SK-N-SH (cell line): ENCODE data around the gene ELN. TPM values are rescaled to one million over a fixed set of nuclear protein-coding genes. Genes with fewer than 3 reads are reported as not detected.

Source experiments
- CTCF ChIA-PET: fragments of 300-600, 350-600 bp; formaldehyde crosslinking; extraction: SDS; loops from one replicate; lab custom pipeline; 2021; lab: Yijun Ruan, JAX
- POLR2A ChIA-PET: fragments of 350-600 bp; sonication (Branson Sonifier 250); formaldehyde crosslinking; extraction: SDS; loops from one replicate; lab custom pipeline; 2020; ENCODE audit warnings: antibody characterized with exemption, inconsistent platforms; lab: Yijun Ruan, JAX
- DNase-seq: peaks from one replicate; pipeline ENCODE4 v3.0.0; 2012
- H2AFZ ChIP-seq: fragments of 200-600 bp; sonication (generic); 2 replicates; pipeline ENCODE4 v1.8.1; 2016; ENCODE audit warnings: antibody characterized with exemption, mild to moderate bottlenecking, low read depth
- H3F3A ChIP-seq: fragments of 200-600 bp; sonication (generic); replicated peaks from 2 replicates; pipeline ENCODE3; 2016; ENCODE audit warnings: antibody characterized with exemption, mild to moderate bottlenecking; ENCODE audit not compliant: insufficient read depth
- H3K27ac ChIP-seq, 2 experiments: fragments of 200-500 bp in 1 of 2; fragments of 200-600 bp in 1 of 2; sonication (Bioruptor generic) in 1 of 2; sonication (generic), shearing (Covaris generic) in 1 of 2; 2 replicates each; pipeline versions ENCODE4 v1.5.1 to v1.6.1; 2014 to 2016; ENCODE audit warnings: low read depth in 2 of 2, inconsistent platforms in 1 of 2, low read length in 1 of 2, mild to moderate bottlenecking in 1 of 2, mixed read lengths in 1 of 2
- H3K27me3 ChIP-seq: fragments of 200-600 bp; sonication (generic), shearing (Covaris generic); 2 replicates; pipeline ENCODE4 v1.6.1; 2016; ENCODE audit warnings: mixed run types; ENCODE audit not compliant: insufficient read depth
- H3K36me3 ChIP-seq, 2 experiments: fragments of 200-500 bp in 1 of 2; fragments of 200-600 bp in 1 of 2; sonication (Bioruptor generic) in 1 of 2; sonication (generic) in 1 of 2; replicated peaks in 1 of 2; 2 replicates each; pipeline versions ENCODE3 to v1.5.1; 2014 to 2016; ENCODE audit warnings: low read length in 1 of 2, mild to moderate bottlenecking in 1 of 2; ENCODE audit not compliant: insufficient read depth in 2 of 2, control insufficient read depth in 1 of 2
- H3K4me1 ChIP-seq, 2 experiments: fragments of 200-500 bp in 1 of 2; fragments of 200-600 bp in 1 of 2; sonication (Bioruptor generic) in 1 of 2; sonication (generic), shearing (Covaris generic) in 1 of 2; 2 replicates each; pipeline versions ENCODE4 v1.5.1 to v1.6.1; 2014 to 2016; ENCODE audit warnings: low read depth in 1 of 2, low read length in 1 of 2, mixed run types in 1 of 2; ENCODE audit not compliant: insufficient read depth in 2 of 2, control insufficient read depth in 1 of 2
- H3K4me2 ChIP-seq: fragments of 200-600 bp; sonication (generic), shearing (Covaris generic); 2 replicates; pipeline ENCODE4 v1.6.1; 2017; ENCODE audit warnings: mixed run types
- H3K4me3 ChIP-seq, 2 experiments: fragments of 200-500 bp in 1 of 2; fragments of 200-600 bp in 1 of 2; sonication (Bioruptor generic) in 1 of 2; sonication (generic), shearing (Covaris generic) in 1 of 2; 2 replicates each; pipeline versions ENCODE4 v1.5.1 to v1.8.1; 2014 to 2016; ENCODE audit warnings: low read depth in 2 of 2, inconsistent platforms in 1 of 2, low read length in 1 of 2, mild to moderate bottlenecking in 1 of 2, mixed read lengths in 1 of 2, moderate library complexity in 1 of 2
- H3K79me2 ChIP-seq: fragments of 200-600 bp; sonication (generic); 2 replicates; pipeline ENCODE4 v1.8.1; 2017; ENCODE audit warnings: mild to moderate bottlenecking; ENCODE audit not compliant: insufficient read depth
- H3K9ac ChIP-seq: fragments of 200-600 bp; sonication (generic); 2 replicates; pipeline ENCODE4 v1.6.1; 2017; ENCODE audit warnings: mixed run types
- H3K9me2 ChIP-seq: fragments of 200-600 bp; sonication (generic); 2 replicates; pipeline ENCODE4 v1.6.1; 2017; ENCODE audit warnings: mixed run types
- H3K9me3 ChIP-seq: fragments of 200-600 bp; sonication (generic); 2 replicates; pipeline ENCODE4 v1.6.1; 2017; ENCODE audit warnings: mixed run types, mild to moderate bottlenecking, moderate library complexity
- H4K20me1 ChIP-seq: fragments of 200-600 bp; sonication (generic); 2 replicates; pipeline ENCODE4 v1.6.1; 2017; ENCODE audit warnings: mild to moderate bottlenecking, mixed run types; ENCODE audit not compliant: insufficient read depth
- CHD2 ChIP-seq: fragments of 150-350 bp; IDR thresholded peaks from 2 replicates; pipeline ENCODE4 v1.6.1; 2018; ENCODE audit warnings: low read length; ENCODE audit not compliant: partially characterized antibody
- EP300 ChIP-seq, 2 experiments: IDR thresholded peaks; 2 replicates each; pipeline versions ENCODE4 v1.4.0 to v1.6.1; 2012; ENCODE audit warnings: borderline replicate concordance in 1 of 2, low read depth in 1 of 2, low read length in 1 of 2
- FOSL2 ChIP-seq: IDR thresholded peaks from 2 replicates; pipeline ENCODE4 v1.4.0; 2012; ENCODE audit warnings: low read depth, mild to moderate bottlenecking, moderate library complexity, borderline replicate concordance
- FOXM1 ChIP-seq: IDR thresholded peaks from 2 replicates; pipeline ENCODE4 v1.4.0; 2012; ENCODE audit warnings: low read depth, mild to moderate bottlenecking
- POLR2AphosphoS5 ChIP-seq: IDR thresholded peaks from 2 replicates; pipeline ENCODE4 v1.6.1; 2012; ENCODE audit warnings: low read depth, low read length
- RAD21 ChIP-seq: IDR thresholded peaks from 2 replicates; pipeline ENCODE4 v1.6.1; 2012; ENCODE audit warnings: mild to moderate bottlenecking, low read length
- RCOR1 ChIP-seq: fragments of 150-350 bp; IDR thresholded peaks from 2 replicates; pipeline ENCODE4 v1.6.1; 2017; ENCODE audit warnings: antibody characterized with exemption, low read length
- REST ChIP-seq: IDR thresholded peaks from 2 replicates; pipeline ENCODE4 v1.6.1; 2012; ENCODE audit warnings: mild to moderate bottlenecking, low read depth, low read length, moderate library complexity
- RFX5 ChIP-seq: IDR thresholded peaks from 2 replicates; pipeline ENCODE4 v1.6.1; 2012; ENCODE audit warnings: mild to moderate bottlenecking, improper control_type of control experiment, low read length
- TAF1 ChIP-seq: IDR thresholded peaks from 2 replicates; pipeline ENCODE4 v1.6.1; 2012; ENCODE audit warnings: low read depth, mild to moderate bottlenecking, low read length, moderate library complexity, borderline replicate concordance
- TEAD4 ChIP-seq: IDR thresholded peaks from 2 replicates; pipeline ENCODE4 v1.4.0; 2012; ENCODE audit warnings: mild to moderate bottlenecking, borderline replicate concordance; ENCODE audit not compliant: insufficient read depth
- USF1 ChIP-seq: IDR thresholded peaks from 2 replicates; pipeline ENCODE4 v1.4.0; 2012; ENCODE audit warnings: low read depth, borderline replicate concordance
- WGBS: methylation state at CpG from one replicate; pipeline ENCODE4 v1.1.6; 2017; ENCODE audit warnings: low lambda C conversion rate; 5-methylcytosine and 5-hydroxymethylcytosine counted together
- polyA plus RNA-seq, 3 experiments: library from polyadenylated mRNA; depleted of rRNA; stranded (reverse); fragments of >200 nt; gene quantifications; 2 replicates each; pipeline ENCODE4 v1.2.3, GENCODE V29; 2012

The ELN gene
- polyA plus RNA-seq, 1 of the 3 experiments (the other 2 are of a cell fraction): 12.5 TPM

GRCh38 chr7:74069790-74070618, 42.0 kb downstream of the ELN start:
- no peak for TF ChIP-seq TAF1
- TF ChIP-seq FOXM1: no peak
- Histone ChIP-seq H3K9me3 (no peaks in the 10 kb centered on the region), H3K4me1 (no peaks in the 10 kb centered on the region), H3K4me3 (no peak overlapping the region), H4K20me1 (no peaks in the 10 kb centered on the region), H3K9me2 (no peaks in the 10 kb centered on the region), H3K27me3 (no peaks in the 10 kb centered on the region), H3K9ac (no peak overlapping the region), H3K27ac (no peak overlapping the region), H3F3A (peaks cover 5% of the 10 kb centered on the region), H3K79me2 (no peaks in the 10 kb centered on the region), H2AFZ (peak overlapping the region; percentile 65), H3K36me3 (no peaks in the 10 kb centered on the region), H3K4me2 (no peak overlapping the region)
- ChIA-PET CTCF (interaction anchor here (0.7 to 7.4 kb wide), 9 partner anchors 10 to 332 kb away, joined by 3 to 54 read pairs (median 7); partner anchors contain the start of gene LIMK1), POLR2A (no interaction called here)
- DNase-seq: no peak
- 84% methylated on average over 11 of the region's 11 CpGs for WGBS

GRCh38 chr7:74070619-74070921, 42.6 kb downstream of the ELN start:
- Histone ChIP-seq H4K20me1 (no peaks in the 10 kb centered on the region), H3K4me2 (no peak overlapping the region), H3K4me1 (no peaks in the 10 kb centered on the region), H3K4me3 (no peak overlapping the region), H3K9me2 (no peaks in the 10 kb centered on the region), H3K9me3 (no peaks in the 10 kb centered on the region), H3F3A (peaks cover 5% of the 10 kb centered on the region)
- CTCF ChIA-PET: interaction anchor here (0.7 to 7.4 kb wide), 6 partner anchors 12 to 331 kb away, joined by 3 to 54 read pairs (median 6); no protein-coding TSS in a partner anchor
- no peak for TF ChIP-seq FOSL2
- no peak for TF ChIP-seq TEAD4
- no peak for TF ChIP-seq REST
- TF ChIP-seq, all 33 proteins: peak for 0
- H3K27ac ChIP-seq: no peak overlapping the region
- WGBS: 94% methylated on average over 6 of the region's 6 CpGs
- no peak overlapping the region for H3K9ac ChIP-seq
- POLR2A ChIA-PET: no interaction called here
- no peaks in the 10 kb centered on the region for H3K27me3 ChIP-seq
- DNase-seq: no peak
- no peak overlapping the region for H2AFZ ChIP-seq
- no peaks in the 10 kb centered on the region for H3K79me2 ChIP-seq
- H3K36me3 ChIP-seq: no peaks in the 10 kb centered on the region

DNA sequence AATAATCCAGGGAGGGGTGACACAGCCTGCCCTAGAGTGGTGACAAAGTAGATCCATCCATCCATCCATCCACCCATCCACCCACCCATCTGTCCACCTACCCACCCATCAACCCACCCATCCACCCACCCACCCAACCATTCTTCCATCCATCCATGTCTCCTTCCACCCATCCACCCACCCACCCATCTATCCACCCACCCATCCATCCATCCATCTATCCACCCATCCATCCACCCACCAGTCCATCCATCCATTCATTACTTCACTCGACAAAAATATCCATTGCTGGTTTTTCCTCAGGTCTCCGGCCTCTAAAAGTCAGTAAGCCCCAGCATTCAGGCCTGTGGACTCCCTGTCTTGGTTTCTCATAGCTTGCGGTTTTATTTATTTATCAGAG, 43.1 kb downstream of the ELN start:
- no peak overlapping the region for H3K27ac ChIP-seq
- no peaks in the 10 kb centered on the region for H3K79me2 ChIP-seq
- no peaks in the 10 kb centered on the region for H3K36me3 ChIP-seq
- WGBS: 95% methylated on average over 3 of the region's 3 CpGs
- TF ChIP-seq RFX5 (no peak), POLR2AphosphoS5 (no peak), CHD2 (no peak), RCOR1 (no peak), RAD21 (no peak), EP300 (IDR thresholded peaks at IDR 0.05; ENCODE audit: borderline replicate concordance in 1 of 2, low read depth in 1 of 2, low read length in 1 of 2) (no peak), USF1 (no peak)
- DNase-seq: no peak
- no peaks in the 10 kb centered on the region for H3K27me3 ChIP-seq
- H3K9me2 ChIP-seq: no peaks in the 10 kb centered on the region
- ChIA-PET POLR2A (no interaction called here), CTCF (interaction anchor here (1.4 to 7.4 kb wide), 3 partner anchors 12 to 134 kb away, joined by 5 to 54 read pairs (median 23); no protein-coding TSS in a partner anchor)
- H2AFZ ChIP-seq: no peak overlapping the region
- no peak overlapping the region for H3K4me3 ChIP-seq
- no peak overlapping the region for H3K4me2 ChIP-seq
- H3F3A ChIP-seq: peaks cover 5% of the 10 kb centered on the region
- H3K9me3 ChIP-seq: no peaks in the 10 kb centered on the region
- H3K4me1 ChIP-seq: no peaks in the 10 kb centered on the region
- no peak overlapping the region for H3K9ac ChIP-seq
- no peaks in the 10 kb centered on the region for H4K20me1 ChIP-seq
